RWPE1 (cell line): ENCODE measurements around the gene COL2A1.

ENCODE experiments used
- CTCF ChIA-PET: fragments of 350-600 bp; sonication (Branson Sonifier 250); formaldehyde crosslinking; extraction: SDS; loops from one replicate; lab custom pipeline; 2021; lab: Yijun Ruan, JAX
- POLR2A ChIA-PET: fragments of 400-600 bp; formaldehyde crosslinking; extraction: SDS; loops from one replicate; lab custom pipeline; 2020; ENCODE audit warnings: antibody characterized with exemption; ENCODE audit not compliant: low non-redundant PET; lab: Yijun Ruan, JAX
- DNase-seq: peaks from one replicate; pipeline ENCODE4 v3.0.0; 2012; ENCODE audit warnings: low spot score
- H3K27ac ChIP-seq: fragments of 450-650 bp; 2 replicates; pipeline ENCODE4 v1.5.1; 2017
- CTCF ChIP-seq: fragments of 450-650 bp; conservative IDR thresholded peaks from 2 replicates; pipeline ENCODE4 v1.5.1; 2017; ENCODE audit warnings: low read depth, mild to moderate bottlenecking

COL2A1 gene

GRCh38 chr12:48005001-48005749, 899 bp upstream of the COL2A1 start:
- H3K27ac ChIP-seq = no peak overlapping the region
- ChIA-PET POLR2A (no interaction called here), CTCF (interaction anchor here (0.6 to 0.7 kb wide), 2 partner anchors 216 to 838 kb away, joined by 3 to 4 read pairs; no protein-coding TSS in a partner anchor)
- no peak for TF ChIP-seq CTCF
- DNase-seq = no peak

GRCh38 chr12:48003226-48004052, 837 bp downstream of the COL2A1 start:
- no peak overlapping the region for H3K27ac ChIP-seq
- ChIA-PET CTCF (no interaction called here), POLR2A (no interaction called here)
- no peak for DNase-seq
- no peak for TF ChIP-seq CTCF

DNA sequence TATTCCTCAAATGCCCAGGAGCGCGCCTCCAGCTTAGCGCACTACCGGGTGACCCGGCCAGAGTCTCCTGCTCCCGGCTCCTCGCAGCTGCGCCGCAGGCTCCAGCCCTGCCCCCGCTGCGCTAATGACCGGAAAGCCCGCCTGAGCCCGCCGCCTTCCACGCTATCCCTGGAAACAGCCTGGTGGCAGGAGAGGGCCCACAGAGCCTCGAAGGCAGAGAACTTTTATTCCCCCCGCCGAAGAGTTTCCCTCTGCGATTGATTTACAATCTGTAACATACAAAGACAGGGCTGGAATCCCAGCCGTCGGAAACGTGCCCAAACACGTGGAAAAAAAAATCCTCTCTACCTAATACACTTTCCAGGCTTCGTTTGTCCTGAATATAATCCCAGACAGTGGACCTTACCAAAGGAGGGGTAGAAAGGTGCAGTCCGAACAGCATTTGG, 1.5 kb downstream of the COL2A1 start:
- ChIA-PET CTCF (no interaction called here), POLR2A (no interaction called here)
- H3K27ac ChIP-seq = no peak overlapping the region
- DNase-seq = peak; percentile 35
- no peak for TF ChIP-seq CTCF

- POLR2A ChIA-PET = no interaction called here
- TF ChIP-seq CTCF = no peak
- CTCF ChIA-PET = interaction anchor here (0.7 kb wide), 1 partner anchor 616 kb away, joined by 3 read pairs; no protein-coding TSS in a partner anchor
- H3K27ac ChIP-seq = peak overlapping the region; percentile 89
- DNase-seq = peak; percentile 12
Measured at GRCh38 chr12:48002414-48002730, 1.9 kb downstream of the COL2A1 start.

DNA sequence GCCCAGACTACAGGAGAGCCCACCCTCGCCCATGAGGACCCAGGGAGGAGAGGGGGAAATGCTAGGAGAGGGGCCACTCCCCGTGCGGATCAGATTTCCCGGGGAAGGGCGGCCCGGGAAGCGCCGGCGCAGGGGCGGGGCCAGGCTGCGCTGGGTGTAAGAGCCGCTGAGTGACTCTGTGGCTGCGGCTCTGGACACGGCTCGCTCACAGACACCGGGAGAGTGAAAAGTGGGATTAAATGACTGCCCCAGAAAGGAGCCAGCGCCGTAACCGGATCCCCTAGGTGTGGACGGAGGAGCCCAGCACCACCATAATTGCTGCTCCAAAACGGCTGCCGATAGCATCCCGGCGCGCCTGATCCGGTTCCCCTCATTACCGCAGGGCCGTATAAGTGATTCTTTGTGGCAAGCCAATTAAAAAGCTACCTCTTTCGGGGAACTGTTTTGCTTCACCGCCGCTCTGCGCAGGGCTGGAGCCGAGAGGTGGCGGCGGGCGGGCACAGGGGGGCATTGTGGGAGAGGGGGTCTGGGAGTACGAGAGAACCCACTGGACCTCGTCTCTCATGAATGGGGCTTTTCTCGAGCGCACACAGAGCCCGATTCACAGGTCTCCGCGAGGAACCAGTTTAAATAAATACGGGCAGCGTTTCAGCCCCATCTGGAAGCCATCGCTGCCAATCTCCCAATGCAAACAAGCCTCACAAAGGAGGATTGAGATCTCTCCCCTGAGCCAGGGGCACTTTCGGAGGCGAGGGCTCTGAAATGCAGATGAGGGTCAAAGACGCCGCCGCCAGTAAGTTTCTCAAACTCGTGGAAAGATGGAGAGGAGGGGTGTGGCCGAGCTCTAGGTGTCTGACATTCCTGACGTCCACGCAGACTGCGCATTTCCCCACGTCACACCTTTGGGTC, 2.5 kb downstream of the COL2A1 start:
- H3K27ac ChIP-seq = peak overlapping the region; percentile 89
- CTCF ChIA-PET = interaction anchor here (0.7 kb wide), 1 partner anchor 616 kb away, joined by 3 read pairs; no protein-coding TSS in a partner anchor
- TF ChIP-seq CTCF = no peak
- DNase-seq = peak; percentile 75
- POLR2A ChIA-PET = no interaction called here
